GM19324 (cell line): ENCODE data around the gene GPR176.

Experiments
- ATAC-seq: cut with Tn5 transposase; IDR thresholded peaks from one replicate; pipeline ENCODE4 v1.9.1; 2021; ENCODE audit warnings: mild to moderate bottlenecking, moderate library complexity; ENCODE audit not compliant: unreplicated experiment, low FRiP score

The GPR176 gene

GRCh38 chr15:39919748-39920509, at the start of gene GPR176:
Gene GPR176 (minus strand): TSS chr15:39920266. CDS start chr15:39920026, 240 bp downstream.
- ATAC-seq: no peak

DNA sequence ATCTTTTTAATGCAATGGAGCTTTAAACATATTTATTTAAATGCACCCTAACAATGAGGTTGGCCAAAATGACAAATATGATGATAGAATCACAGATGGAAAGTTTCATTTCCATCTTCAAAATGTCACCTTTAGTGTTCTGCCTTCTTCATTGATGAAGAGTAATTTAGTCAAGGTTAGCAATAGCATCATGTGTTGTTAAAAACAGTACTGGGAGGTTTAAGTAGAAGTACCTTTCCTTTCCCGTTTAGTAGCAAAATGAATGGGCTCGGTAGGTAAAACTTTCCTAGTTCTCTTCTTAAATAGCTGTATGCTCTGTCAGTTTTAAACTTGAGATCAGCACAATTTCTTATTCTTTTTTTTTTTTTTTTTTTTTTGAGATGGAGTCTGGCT, 48.9 kb upstream of the GPR176 start:
- no peak for ATAC-seq

DNA sequence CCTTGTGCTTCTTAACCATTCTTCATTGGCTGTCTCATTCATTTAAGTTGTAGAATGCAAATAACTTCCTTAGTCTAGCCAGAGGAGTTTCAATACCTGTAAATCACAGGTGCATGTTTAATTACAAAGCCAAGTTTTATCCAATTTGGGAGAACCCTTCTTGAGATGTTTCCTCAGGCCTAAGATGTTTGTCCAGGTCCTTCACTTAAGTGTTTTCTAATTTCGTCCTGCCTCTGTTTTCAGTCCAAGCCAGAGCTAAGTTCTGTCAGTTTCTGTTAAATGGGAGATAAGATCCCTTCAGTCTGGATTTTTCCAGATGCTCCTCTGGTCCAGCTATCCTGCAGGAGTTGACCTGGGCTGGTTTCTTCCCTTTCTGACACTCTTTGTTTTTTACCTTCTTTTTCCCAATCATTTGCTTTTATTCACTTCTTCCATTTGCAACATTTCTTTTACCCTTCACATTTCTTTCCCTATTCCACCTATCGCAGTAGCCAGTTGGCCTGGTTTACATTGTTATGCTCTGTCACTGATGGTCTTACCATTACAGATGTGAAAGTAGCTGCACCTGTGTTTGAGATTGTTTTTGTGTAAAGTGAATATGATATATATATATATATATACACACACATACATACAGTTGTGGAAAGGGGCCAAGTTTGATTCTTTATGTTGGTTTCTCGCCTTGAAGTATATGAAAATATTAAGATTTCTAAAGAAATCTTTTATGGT, 48.4 kb upstream of the GPR176 start:
- no peak for ATAC-seq

- ATAC-seq: no peak
Observed at GRCh38 chr15:39966521-39966920, 46.5 kb upstream of the GPR176 start.

- ATAC-seq: no peak
Observed at GRCh38 chr15:39963786-39964185, 43.7 kb upstream of the GPR176 start.

- ATAC-seq: no peak
Observed at GRCh38 chr15:39961051-39961450, 41.0 kb upstream of the GPR176 start.

DNA sequence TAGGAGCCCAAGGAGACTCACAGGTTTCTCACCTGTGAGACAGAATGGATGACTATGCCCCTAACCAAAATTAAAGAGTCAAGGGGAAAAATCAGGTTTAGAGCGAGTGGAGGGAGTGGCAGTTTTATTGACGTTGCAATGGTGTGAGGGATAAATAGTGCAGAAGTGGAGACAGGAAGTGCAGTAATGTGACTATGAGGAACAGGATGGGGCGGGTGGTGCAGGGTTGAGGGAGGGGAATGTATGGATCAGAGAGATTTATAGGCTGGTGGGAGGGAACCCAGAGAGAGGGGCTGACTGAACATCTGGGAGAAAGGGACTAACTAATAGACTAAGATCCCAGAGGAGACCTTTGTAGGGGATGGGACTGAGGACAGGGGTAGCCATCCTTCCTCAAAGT, 40.3 kb upstream of the GPR176 start:
- ATAC-seq: no peak

DNA sequence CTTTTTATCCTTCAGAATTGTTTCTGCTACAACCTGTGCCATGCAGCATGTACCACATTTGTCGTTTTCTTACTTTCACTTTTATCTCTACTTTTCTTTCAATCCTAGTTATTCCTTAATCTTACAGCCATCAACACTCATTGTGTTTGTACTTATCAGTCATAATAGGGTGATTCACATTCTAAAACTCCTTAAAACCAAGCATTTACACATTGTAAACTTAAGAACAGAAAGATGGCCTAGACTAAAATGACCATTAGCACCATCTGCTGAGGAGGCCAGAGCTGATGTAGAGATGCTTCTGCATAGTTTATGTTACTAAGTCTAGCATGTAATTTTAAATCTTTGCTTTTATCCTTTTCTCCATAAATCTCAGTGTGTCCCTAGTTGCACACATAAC, 39.3 kb upstream of the GPR176 start:
- ATAC-seq: no peak

GRCh38 chr15:39957481-39957880, 37.4 kb upstream of the GPR176 start:
- ATAC-seq: no peak

- ATAC-seq: no peak
Observed at GRCh38 chr15:39953521-39953920, 33.5 kb upstream of the GPR176 start.

- no peak for ATAC-seq
Observed at GRCh38 chr15:39951561-39951960, 31.5 kb upstream of the GPR176 start.

DNA sequence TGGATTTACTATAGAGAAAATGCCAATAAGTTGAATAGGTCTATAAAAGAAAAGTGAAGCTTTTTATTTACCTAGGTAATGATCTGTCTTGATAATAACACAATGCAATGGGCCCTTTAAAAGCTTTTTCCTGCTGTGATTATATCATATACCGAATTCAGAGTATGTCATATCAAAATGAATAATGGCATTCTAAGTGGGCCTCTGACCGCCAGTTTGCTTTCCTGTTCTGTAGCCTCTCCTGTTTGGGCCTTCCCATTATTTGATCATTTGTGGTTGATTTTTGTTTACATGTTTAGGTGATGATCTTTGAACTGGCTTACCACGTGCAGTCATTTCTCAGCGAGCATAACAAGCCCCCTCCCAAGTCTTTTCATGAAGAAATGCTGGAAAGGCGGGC, 28.8 kb upstream of the GPR176 start:
- no peak for ATAC-seq

- no peak for ATAC-seq
Observed at GRCh38 chr15:39947401-39948197, 27.5 kb upstream of the GPR176 start.

DNA sequence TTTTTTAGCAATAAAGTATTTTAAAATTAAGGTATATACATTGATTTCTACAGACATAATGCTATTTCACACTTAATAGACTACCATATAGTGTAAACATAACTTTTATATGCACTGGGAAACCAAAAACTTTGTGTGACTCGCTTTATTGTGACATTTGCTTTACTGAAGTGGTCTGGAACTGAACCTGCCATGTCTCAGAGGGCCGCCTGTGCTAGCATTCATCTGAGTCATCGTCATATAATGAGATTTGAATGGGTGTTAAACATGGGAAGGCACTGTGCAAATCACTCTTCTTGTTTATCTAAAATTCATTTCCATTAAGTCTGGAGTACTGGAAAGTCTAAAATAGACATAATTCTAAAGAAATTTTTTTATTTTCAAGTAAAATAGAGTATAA, 26.8 kb upstream of the GPR176 start:
- ATAC-seq: no peak

DNA sequence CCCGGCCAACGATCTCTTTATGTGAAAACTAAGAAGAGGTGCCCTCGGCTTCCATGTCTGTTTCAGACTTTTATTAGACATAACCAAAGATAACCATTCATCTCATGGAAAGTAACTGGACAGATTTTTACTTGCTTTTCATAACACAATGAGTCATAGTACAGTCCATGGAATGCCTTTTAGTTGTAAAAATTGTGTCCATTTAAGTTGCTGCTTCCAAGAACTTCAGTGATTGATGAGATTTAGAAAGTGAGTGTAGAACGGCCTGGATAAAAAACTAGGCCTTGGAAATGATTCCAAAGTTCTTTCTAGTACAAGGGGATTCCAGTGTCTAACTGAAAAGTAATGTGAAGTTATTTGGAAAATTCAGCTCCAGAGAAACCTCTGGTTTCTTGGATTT, 24.7 kb upstream of the GPR176 start:
- ATAC-seq: no peak

DNA sequence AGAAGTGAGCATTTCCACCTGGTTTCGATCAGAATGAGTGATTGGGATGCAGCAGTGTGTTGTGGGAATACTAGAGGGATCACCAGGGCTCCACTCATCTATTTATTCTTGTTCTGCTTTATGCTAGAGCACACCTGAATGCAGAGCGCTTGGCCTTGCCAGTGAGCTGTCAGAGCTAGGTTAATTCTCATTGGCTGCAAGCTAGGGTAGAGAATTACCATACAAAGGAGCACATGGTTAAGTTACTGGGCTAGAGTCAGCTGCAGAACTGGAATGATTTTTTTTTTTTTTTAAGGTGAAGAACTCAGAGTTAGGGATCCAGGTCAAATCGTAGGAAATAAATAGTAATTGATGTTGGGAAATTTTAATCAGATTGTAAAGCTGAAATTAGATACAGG, 22.7 kb upstream of the GPR176 start:
- no peak for ATAC-seq

- no peak for ATAC-seq
Observed at GRCh38 chr15:39942101-39942752, 22.2 kb upstream of the GPR176 start.

GRCh38 chr15:39939487-39940452, 19.7 kb upstream of the GPR176 start:
- no peak for ATAC-seq

GRCh38 chr15:39937696-39938095, 17.6 kb upstream of the GPR176 start:
- ATAC-seq: no peak

GRCh38 chr15:39936681-39937080, 16.6 kb upstream of the GPR176 start:
- no peak for ATAC-seq
